H1 (cell line): ENCODE measurements around the gene RBM19. TPM values are rescaled to one million over a fixed set of nuclear protein-coding genes. Genes with fewer than 3 reads are reported as not detected.

Experiments
- CTCF ChIA-PET: fragments of 300-600 bp; sonication (Branson Sonifier 250); formaldehyde crosslinking; loops from one replicate; lab custom pipeline; 2021; ENCODE audit not compliant: partially characterized antibody; lab: Charles Lee
- POLR2A ChIA-PET: fragments of 300-600 bp; sonication (Branson Sonifier 250); formaldehyde crosslinking; loops from one replicate; lab custom pipeline; 2021; ENCODE audit warnings: inconsistent platforms; ENCODE audit not compliant: partially characterized antibody; lab: Charles Lee
- DNase-seq, 2 experiments: peaks; one replicate each; pipeline versions ENCODE4 v3.0.0 to v3.0.0-alpha.2; 2010 to 2022; ENCODE audit warnings: low spot score in 2 of 2, low read depth in 1 of 2, mixed read lengths in 1 of 2
- FAIRE-seq: peaks from 2 replicates; lab custom pipeline; 2011; peaks lifted over from hg19 to GRCh38; lab: Jason Lieb, UNC
- H2AFZ ChIP-seq: 2 replicates; pipeline ENCODE4 v1.8.1; 2012; ENCODE audit warnings: low read length, inconsistent platforms
- H2AK5ac ChIP-seq: 2 replicates; pipeline ENCODE4 v1.6.1; 2013; ENCODE audit warnings: low read depth, low read length
- H2BK120ac ChIP-seq: replicated peaks from 2 replicates; pipeline ENCODE3; 2013; ENCODE audit warnings: low read depth, low read length, inconsistent platforms
- H2BK12ac ChIP-seq: 2 replicates; pipeline ENCODE4 v1.6.1; 2013; ENCODE audit warnings: low read depth, low read length
- H2BK15ac ChIP-seq: 2 replicates; pipeline ENCODE4 v1.6.1; 2013; ENCODE audit warnings: low read length
- H2BK20ac ChIP-seq: 2 replicates; pipeline ENCODE4 v1.6.1; 2013; ENCODE audit warnings: low read length
- H2BK5ac ChIP-seq: 2 replicates; pipeline ENCODE4 v1.6.1; 2013; ENCODE audit warnings: low read depth, low read length
- H3K14ac ChIP-seq: 2 replicates; pipeline ENCODE4 v1.6.1; 2013; ENCODE audit warnings: inconsistent platforms; ENCODE audit not compliant: insufficient read length
- H3K18ac ChIP-seq: 2 replicates; pipeline ENCODE4 v1.6.1; 2013; ENCODE audit warnings: low read length; ENCODE audit errors: extremely low read depth
- H3K23ac ChIP-seq: 2 replicates; pipeline ENCODE4 v1.6.1; 2013; ENCODE audit warnings: inconsistent platforms; ENCODE audit not compliant: insufficient read length
- H3K23me2 ChIP-seq: 2 replicates; pipeline ENCODE4 v1.6.1; 2013; ENCODE audit warnings: low read depth, low read length
- H3K27ac ChIP-seq: 2 replicates; pipeline ENCODE4 v1.6.1; 2011; ENCODE audit warnings: low read depth, low read length, inconsistent platforms
- H3K27me3 ChIP-seq, 4 experiments: replicated peaks in 1 of 4; 1 replicate in 1 of 4; 2 replicates in 3 of 4; pipeline versions ENCODE4 v1.6.1 to v1.8.1; 2011 to 2013; ENCODE audit warnings: low read length in 3 of 4, mild to moderate bottlenecking in 3 of 4, inconsistent platforms in 2 of 4, mixed read lengths in 2 of 4, moderate library complexity in 1 of 4; ENCODE audit not compliant: control insufficient read depth in 3 of 4, insufficient read depth in 3 of 4; ENCODE audit errors: extremely low read depth in 1 of 4
- H3K36me3 ChIP-seq, 4 experiments: 2 replicates each; pipeline versions ENCODE4 v1.6.1 to v1.8.1; 2011 to 2013; ENCODE audit warnings: mild to moderate bottlenecking in 4 of 4, low read length in 3 of 4, moderate library complexity in 2 of 4, control low read depth in 1 of 4, inconsistent platforms in 1 of 4; ENCODE audit not compliant: insufficient read depth in 4 of 4, control insufficient read depth in 2 of 4
- H3K4ac ChIP-seq: replicated peaks from 2 replicates; pipeline ENCODE3; 2013; ENCODE audit warnings: low read length, low read depth, mixed read lengths, inconsistent platforms; ENCODE audit not compliant: insufficient read length
- H3K4me1 ChIP-seq, 4 experiments: replicated peaks in 1 of 4; 1 replicate in 1 of 4; 2 replicates in 3 of 4; pipeline versions ENCODE4 v1.6.1 to v1.8.1; 2011 to 2013; ENCODE audit warnings: low read length in 3 of 4, inconsistent platforms in 2 of 4, mixed read lengths in 1 of 4; ENCODE audit not compliant: insufficient read depth in 4 of 4, control insufficient read depth in 3 of 4
- H3K4me2 ChIP-seq, 2 experiments: 2 replicates each; pipeline versions ENCODE4 v1.6.1 to v1.8.1; 2011 to 2013; ENCODE audit warnings: low read depth in 2 of 2, low read length in 2 of 2, control low read depth in 1 of 2, inconsistent platforms in 1 of 2, mild to moderate bottlenecking in 1 of 2; ENCODE audit not compliant: insufficient read depth in 1 of 2
- H3K4me3 ChIP-seq, 4 experiments: fragments of 200-600, 300-600 bp in 1 of 4; sonication (generic), shearing (Covaris generic), sonication (Bioruptor Twin) in 1 of 4; 2 replicates each; pipeline versions ENCODE4 v1.5.1 to v1.8.1; 2011 to 2016; ENCODE audit warnings: low read length in 4 of 4, low read depth in 3 of 4, control low read depth in 2 of 4, inconsistent platforms in 2 of 4, mild to moderate bottlenecking in 2 of 4, mixed read lengths in 1 of 4, moderate library complexity in 1 of 4; ENCODE audit not compliant: insufficient read depth in 2 of 4; ENCODE audit errors: extremely low read depth in 1 of 4
- H3K56ac ChIP-seq: replicated peaks from 2 replicates; pipeline ENCODE3; 2013; ENCODE audit warnings: low read depth, mild to moderate bottlenecking, mixed read lengths, low read length, inconsistent platforms; ENCODE audit not compliant: insufficient read length
- H3K79me1 ChIP-seq: 2 replicates; pipeline ENCODE4 v1.6.1; 2013; ENCODE audit warnings: low read depth, low read length, control low read depth
- H3K79me2 ChIP-seq, 2 experiments: 2 replicates each; pipeline versions ENCODE4 v1.6.1 to v1.8.1; 2012 to 2013; ENCODE audit warnings: low read length in 2 of 2, mild to moderate bottlenecking in 2 of 2, inconsistent platforms in 1 of 2; ENCODE audit not compliant: insufficient read depth in 2 of 2, control insufficient read depth in 1 of 2
- H3K9ac ChIP-seq, 4 experiments: replicated peaks in 1 of 4; 1 replicate in 1 of 4; 2 replicates in 3 of 4; pipeline versions ENCODE4 v1.6.1 to v1.8.1; 2011 to 2013; ENCODE audit warnings: low read depth in 3 of 4, low read length in 3 of 4, control low read depth in 2 of 4, mild to moderate bottlenecking in 2 of 4, moderate library complexity in 2 of 4, inconsistent platforms in 1 of 4; ENCODE audit errors: extremely low read depth in 1 of 4
- H3K9me3 ChIP-seq, 2 experiments: 2 replicates each; pipeline versions ENCODE4 v1.6.1 to v1.8.1; 2012 to 2013; ENCODE audit warnings: mild to moderate bottlenecking in 2 of 2, moderate library complexity in 2 of 2, control low read depth in 1 of 2, inconsistent platforms in 1 of 2, low read depth in 1 of 2, low read length in 1 of 2, mixed read lengths in 1 of 2; ENCODE audit not compliant: insufficient read depth in 2 of 2
- H4K20me1 ChIP-seq, 2 experiments: replicated peaks in 1 of 2; 2 replicates each; pipeline versions ENCODE3 to v1.8.1; 2011 to 2013; ENCODE audit warnings: inconsistent platforms in 2 of 2, low read length in 2 of 2, mild to moderate bottlenecking in 1 of 2; ENCODE audit not compliant: insufficient read depth in 2 of 2, control insufficient read depth in 1 of 2
- H4K5ac ChIP-seq: 2 replicates; pipeline ENCODE4 v1.6.1; 2013; ENCODE audit warnings: low read length, low read depth, mixed read lengths, inconsistent platforms; ENCODE audit not compliant: insufficient read length
- H4K8ac ChIP-seq: 2 replicates; pipeline ENCODE4 v1.8.0; 2013; ENCODE audit warnings: mild to moderate bottlenecking, moderate library complexity, low read length, inconsistent platforms; ENCODE audit not compliant: insufficient read depth; ENCODE audit errors: extremely low read depth
- H4K91ac ChIP-seq: replicated peaks from 2 replicates; pipeline ENCODE3; 2013; ENCODE audit warnings: low read length, mixed read lengths, inconsistent platforms; ENCODE audit not compliant: insufficient read length
- CHD2 ChIP-seq: IDR thresholded peaks from 2 replicates; pipeline ENCODE4 v1.6.1; 2012; ENCODE audit warnings: low read length, improper control_type of control experiment
- CREB1 ChIP-seq: IDR thresholded peaks from 2 replicates; pipeline ENCODE4 v1.6.1; 2012; ENCODE audit warnings: inconsistent platforms
- E2F6 ChIP-seq: IDR thresholded peaks from 2 replicates; pipeline ENCODE4 v1.6.1; 2012; ENCODE audit warnings: inconsistent platforms
- EGR1 ChIP-seq: IDR thresholded peaks from 2 replicates; pipeline ENCODE4 v1.6.1; 2011; ENCODE audit warnings: low read depth, low read length, borderline replicate concordance
- FOSL1 ChIP-seq: IDR thresholded peaks from 2 replicates; pipeline ENCODE4 v1.6.1; 2011; ENCODE audit warnings: mild to moderate bottlenecking, low read depth, low read length, moderate library complexity; ENCODE audit not compliant: insufficient read depth
- HDAC2 ChIP-seq, 2 experiments: fragments of 300-600 bp in 1 of 2; sonication (generic) in 1 of 2; IDR thresholded peaks; 2 replicates each; pipeline ENCODE4 v1.6.1; 2011 to 2012; ENCODE audit warnings: low read depth in 2 of 2, low read length in 2 of 2, mild to moderate bottlenecking in 2 of 2, moderate library complexity in 2 of 2, borderline replicate concordance in 1 of 2, inconsistent platforms in 1 of 2
- NANOG ChIP-seq: IDR thresholded peaks from 2 replicates; pipeline ENCODE4 v1.6.1; 2011; ENCODE audit warnings: low read length, low read depth, mild to moderate bottlenecking, inconsistent platforms; ENCODE audit not compliant: insufficient read depth, poor library complexity, severe bottlenecking
- RAD21 ChIP-seq, 2 experiments: IDR thresholded peaks in 1 of 2; conservative IDR thresholded peaks in 1 of 2; 2 replicates each; pipeline ENCODE4 v1.6.1; 2011; ENCODE audit warnings: low read depth in 2 of 2, low read length in 2 of 2, improper control_type of control experiment in 1 of 2, inconsistent platforms in 1 of 2, mild to moderate bottlenecking in 1 of 2, moderate library complexity in 1 of 2
- SUZ12 ChIP-seq: fragments of 200-600 bp; sonication (generic); IDR thresholded peaks from 2 replicates; pipeline ENCODE4 v1.6.1; 2012; ENCODE audit warnings: mild to moderate bottlenecking, inconsistent platforms, low read length, moderate library complexity, mixed read lengths
- polyA plus RNA-seq, 7 experiments: library from polyadenylated mRNA; depleted of rRNA in 3 of 7; stranded (reverse) in 5 of 7; unstranded in 2 of 7; fragments of >200 nt in 5 of 7; fragments of 200-250 nt in 2 of 7; gene quantifications; 1 replicate in 5 of 7; 2 replicates in 1 of 7; 4 replicates in 1 of 7; pipeline versions ENCODE4 v1.2.1 to v1.2.3, GENCODE V29; 2011 to 2013; ENCODE audit warnings: missing spikeins in 2 of 7, mixed read lengths in 2 of 7
- total RNA-seq: library from RNA; stranded (reverse); fragmentation: NEBNext Ultra II Directional; extraction: Animal tissue kit (Norgen Biotek cat#: 25700); gene quantifications from 2 replicates; pipeline ENCODE4 v1.2.1, GENCODE V29; 2021

RBM19 gene
- total and polyA plus RNA-seq, 2 of the 8 experiments (the other 6 are each of a cell fraction or from before 2014, with no cell fraction given): 23.4 to 61.9 TPM

GRCh38 chr12:113797535-113797868, 168.6 kb downstream of the RBM19 start:
- FAIRE-seq (no peak), DNase-seq (no peak)
- Histone ChIP-seq H3K56ac (no peak overlapping the region), H2BK5ac (no peak overlapping the region), H2BK120ac (no peak overlapping the region), H3K4ac (no peak overlapping the region), H3K18ac (no peak overlapping the region), H4K91ac (no peak overlapping the region), H2BK12ac (no peak overlapping the region), H2AK5ac (no peak overlapping the region), H2AFZ (no peak overlapping the region), H3K36me3 (no peaks in the 10 kb centered on the region), H4K5ac (no peak overlapping the region), H3K27me3 (0 out of 7 replicates have a peak, but pooled peaks cover 0 to 3% (median 0%) of the 10 kb centered on the region in 4 experiments), H3K4me3 (no peak overlapping the region), H3K4me1 (peaks cover 0 to 3% (median 0%) of the 10 kb centered on the region in 4 experiments; a peak in 3 of 7 replicates), H3K23ac (no peak overlapping the region), H3K4me2 (no peak overlapping the region), H3K79me2 (no peaks in the 10 kb centered on the region), H3K14ac (no peak overlapping the region), H2BK15ac (no peak overlapping the region), H4K8ac (no peak overlapping the region), H3K27ac (no peak overlapping the region), H3K79me1 (no peaks in the 10 kb centered on the region), H3K9me3 (no peaks in the 10 kb centered on the region), H4K20me1 (no peaks in the 10 kb centered on the region), H2BK20ac (no peak overlapping the region)
- ChIA-PET POLR2A (interaction anchor here (2.6 kb wide), 1 partner anchor 10 kb away, joined by 5 read pairs; no protein-coding TSS in a partner anchor), CTCF (interaction anchor here (0.7 to 2.3 kb wide), 11 partner anchors 9 to 372 kb away, joined by 3 to 7 read pairs (median 4); no protein-coding TSS in a partner anchor)
- no peak for TF ChIP-seq RAD21 (IDR thresholded peaks at IDR 0.05 in 1 of 2, conservative IDR thresholded peaks at IDR 0.05 in 1 of 2; ENCODE audit: low read depth in 2 of 2, low read length in 2 of 2)
- TF ChIP-seq SUZ12: no peak
- TF ChIP-seq FOSL1: no peak
- no peak for TF ChIP-seq EGR1
- TF ChIP-seq CREB1: no peak
- TF ChIP-seq CHD2: no peak
- TF ChIP-seq NANOG: no peak
- TF ChIP-seq E2F6: no peak
- TF ChIP-seq HDAC2 (IDR thresholded peaks at IDR 0.05; ENCODE audit: borderline replicate concordance in 1 of 2, low read depth in 2 of 2, low read length in 2 of 2): no peak
- TF ChIP-seq, all 59 proteins: peak for 0
- Histone ChIP-seq H3K23me2 (no peaks in the 10 kb centered on the region), H3K9ac (no peak overlapping the region)
